T-helper 2 cell treated with Interferon-gamma antibody and Interleukin-4, amounts not matched to agents 5 μg/mL and 100 μg/mL, for 36 hours (primary cell): ENCODE results near the gene TMC8.
"Not testable (repeated sequence)": the region's sequence is repeated elsewhere in the genome, so short reads cannot be mapped to it uniquely, and the experiment has no call there.

Experiments used
- DNase-seq: peaks from one replicate; pipeline ENCODE4 v3.0.0; 2021; ENCODE audit warnings: low spot score
- H3K27ac Mint-ChIP-seq: one replicate; pipeline ENCODE4 v1.8.0; 2021; ENCODE audit warnings: mild to moderate bottlenecking, mixed read lengths
- H3K27me3 Mint-ChIP-seq: one replicate; pipeline ENCODE4 v1.8.0; 2021; ENCODE audit warnings: low read depth, mixed read lengths
- H3K36me3 Mint-ChIP-seq: one replicate; pipeline ENCODE4 v1.8.0; 2021; ENCODE audit warnings: low read depth, mixed read lengths
- H3K4me1 Mint-ChIP-seq: one replicate; pipeline ENCODE4 v1.8.0; 2021; ENCODE audit warnings: low read depth, mixed read lengths
- H3K4me3 Mint-ChIP-seq: one replicate; pipeline ENCODE4 v1.8.0; 2022; ENCODE audit warnings: mild to moderate bottlenecking, moderate library complexity, mixed read lengths
- H3K9me3 Mint-ChIP-seq: one replicate; pipeline ENCODE4 v1.8.0; 2021; ENCODE audit warnings: mixed read lengths

TMC8 gene

DNA sequence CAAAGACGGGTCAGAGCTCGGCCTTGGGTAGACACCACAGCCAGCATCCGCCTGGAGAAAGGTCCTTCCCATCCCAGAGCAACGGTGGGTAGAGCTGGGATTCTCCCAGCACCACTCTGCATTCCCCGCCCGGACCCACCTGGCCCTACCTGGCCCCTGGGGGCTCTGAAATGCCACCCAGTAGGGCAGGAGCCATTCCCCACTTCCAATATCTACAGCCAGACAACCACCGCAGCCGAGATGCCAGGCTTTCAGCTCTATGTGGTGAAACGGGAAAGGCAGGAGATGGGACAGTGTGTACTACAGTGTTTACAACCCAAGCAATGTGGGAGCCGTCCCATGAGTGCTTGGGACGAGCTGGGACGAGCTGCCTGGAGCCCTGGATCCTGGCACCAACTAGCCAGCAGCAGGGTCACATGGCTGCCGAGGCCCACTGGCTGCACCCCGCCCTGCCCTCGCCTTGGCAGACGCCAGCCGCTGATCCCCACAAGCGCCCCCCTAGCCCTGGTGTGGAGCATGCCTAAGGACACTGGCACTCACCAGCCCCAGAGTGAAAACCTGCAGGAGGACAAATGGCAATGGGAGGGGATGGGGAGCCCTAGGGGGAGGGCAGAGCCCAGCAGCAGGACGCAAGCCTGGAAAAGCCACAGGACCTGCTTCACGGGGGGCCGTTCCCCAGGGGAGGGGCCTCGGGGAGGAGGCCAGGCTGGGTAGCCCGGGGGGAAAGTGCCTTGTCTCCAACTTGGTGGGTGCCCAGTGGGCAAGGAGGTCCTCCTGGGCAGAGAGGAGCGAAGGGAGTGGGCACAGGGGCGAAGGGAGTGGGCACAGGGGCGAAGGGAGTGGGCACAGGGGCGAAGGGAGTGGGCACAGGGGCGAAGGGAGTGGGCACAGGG lies 15.5 kb upstream of the TMC8 start:
- H3K27ac Mint-ChIP-seq, result no peak overlapping the region
- peaks cover 26% of the 10 kb centered on the region for H3K4me1 Mint-ChIP-seq
- no peak overlapping the region for H3K4me3 Mint-ChIP-seq
- DNase-seq, result no peak
- no peaks in the 10 kb centered on the region for H3K27me3 Mint-ChIP-seq
- peaks cover 55% of the 10 kb centered on the region for H3K36me3 Mint-ChIP-seq
- no peaks in the 10 kb centered on the region for H3K9me3 Mint-ChIP-seq

DNA sequence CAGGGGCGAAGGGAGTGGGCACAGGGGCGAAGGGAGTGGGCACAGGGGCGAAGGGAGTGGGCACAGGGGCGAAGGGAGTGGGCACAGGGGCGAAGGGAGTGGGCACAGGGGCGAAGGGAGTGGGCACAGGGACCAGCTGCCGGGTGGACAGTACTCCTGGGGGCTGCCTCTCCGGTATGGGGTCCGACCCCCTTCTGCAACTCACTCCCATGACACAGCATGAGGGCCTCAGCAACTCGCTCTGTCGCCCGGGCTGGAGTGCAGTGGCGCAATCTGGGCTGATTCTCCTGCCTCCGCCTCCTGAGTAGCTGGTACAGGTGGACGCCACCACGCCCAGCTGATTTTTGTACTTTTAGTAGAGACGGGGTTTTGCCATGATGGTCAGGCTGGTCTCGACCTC lies 14.8 kb upstream of the TMC8 start:
- H3K9me3 Mint-ChIP-seq, DNase-seq, H3K27ac Mint-ChIP-seq, H3K27me3 Mint-ChIP-seq, H3K4me3 Mint-ChIP-seq: not testable (repeated sequence)
- Mint-ChIP-seq H3K36me3 (peaks cover 54% of the 10 kb centered on the region), H3K4me1 (peaks cover 31% of the 10 kb centered on the region)

DNA sequence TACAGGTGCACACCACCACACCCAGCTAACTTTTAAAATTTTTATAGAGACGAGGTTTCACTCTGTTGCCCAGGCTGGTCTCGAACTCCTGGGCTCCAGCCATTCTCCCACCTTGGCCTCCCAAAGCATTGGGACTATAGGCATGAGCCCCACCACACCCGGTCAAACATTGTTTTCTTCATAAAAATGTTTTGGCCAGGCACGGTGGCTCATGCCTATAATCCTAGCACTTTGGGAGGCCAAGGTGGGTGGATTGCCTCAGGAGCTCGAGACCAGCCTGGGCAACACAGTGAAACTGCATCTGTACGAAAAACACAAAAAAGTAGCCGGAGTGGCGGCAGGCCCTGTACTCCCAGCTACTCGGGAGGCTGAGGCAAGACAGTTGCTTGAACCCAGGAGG lies 14.2 kb upstream of the TMC8 start:
- Mint-ChIP-seq H3K4me3 (no peak overlapping the region), H3K4me1 (peaks cover 37% of the 10 kb centered on the region), H3K9me3 (no peaks in the 10 kb centered on the region), H3K27me3 (no peaks in the 10 kb centered on the region), H3K27ac (no peak overlapping the region), H3K36me3 (peaks cover 54% of the 10 kb centered on the region)
- no peak for DNase-seq

DNA sequence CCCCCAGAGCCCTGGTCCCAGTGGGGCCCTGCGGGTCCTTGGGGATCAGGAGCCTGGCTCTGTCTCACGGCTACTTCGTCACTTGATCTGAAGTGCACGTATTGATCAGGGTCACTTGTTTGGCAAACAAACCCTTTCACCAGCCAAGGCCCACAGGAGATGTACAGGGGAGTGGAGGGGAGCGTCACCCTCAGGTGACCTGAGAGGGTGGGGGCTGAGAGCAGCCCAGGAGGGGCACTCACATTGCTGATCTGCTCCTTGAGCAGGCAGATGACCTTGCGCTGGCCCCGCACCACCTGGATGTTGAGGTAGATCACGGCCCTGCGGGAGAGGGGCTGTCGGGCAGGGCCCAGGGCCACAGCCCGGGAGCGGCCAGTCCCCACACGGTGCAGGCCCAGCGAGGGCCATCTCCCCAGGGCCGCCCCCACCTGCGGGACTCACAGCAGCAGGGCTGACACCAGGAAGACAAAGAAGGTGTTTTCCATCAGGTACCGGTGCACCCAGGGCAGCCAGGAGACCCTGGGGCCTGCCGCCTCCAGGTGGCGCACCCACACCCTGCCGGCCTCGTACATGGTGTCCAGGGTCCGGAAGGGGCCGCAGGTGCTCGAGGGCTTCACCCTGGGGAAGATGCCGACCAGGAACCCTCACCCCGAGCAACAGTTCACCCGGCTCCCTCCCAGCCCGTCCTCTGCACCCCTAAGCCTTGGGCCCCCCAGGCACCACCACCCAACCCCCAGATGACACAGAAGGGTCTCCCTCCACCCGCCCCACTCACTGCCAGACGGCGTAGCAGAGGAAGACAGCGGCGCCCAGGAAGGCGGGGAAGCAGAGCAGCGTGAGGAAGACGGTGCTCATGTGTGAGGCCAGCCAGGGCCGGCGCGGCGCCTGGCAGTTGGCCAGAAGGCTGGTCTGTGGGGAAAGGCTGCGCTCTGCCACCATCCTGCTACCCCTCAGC lies 13.3 kb upstream of the TMC8 start:
- Mint-ChIP-seq H3K4me1 (peaks cover 46% of the 10 kb centered on the region), H3K27me3 (no peaks in the 10 kb centered on the region), H3K4me3 (no peak overlapping the region), H3K36me3 (peaks cover 61% of the 10 kb centered on the region), H3K27ac (peak overlapping the region; percentile 10), H3K9me3 (no peaks in the 10 kb centered on the region)
- DNase-seq, result no peak

DNA sequence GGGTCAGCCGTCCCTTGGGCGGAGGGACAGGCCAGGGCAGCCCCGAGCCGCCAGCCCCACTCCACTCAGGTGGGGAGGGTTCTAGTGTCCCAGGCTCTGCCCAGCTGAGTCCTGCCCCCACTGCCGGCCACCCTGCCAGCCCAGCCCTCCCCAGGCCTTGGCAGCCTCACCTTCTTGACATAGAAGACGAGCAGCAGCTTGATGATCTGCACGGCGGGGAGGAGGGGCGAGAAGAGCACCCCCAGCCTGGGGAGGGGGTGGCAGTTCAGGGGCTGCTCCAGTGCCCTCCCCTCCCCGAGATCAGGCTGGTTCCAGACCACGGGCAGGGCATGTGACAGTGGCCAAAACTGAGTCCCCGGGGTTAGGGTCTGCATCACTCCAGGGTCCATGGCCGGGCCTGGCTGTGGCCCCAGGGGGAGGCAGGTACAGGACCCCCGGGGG lies 11.8 kb upstream of the TMC8 start:
- H3K36me3 Mint-ChIP-seq, result peaks cover 61% of the 10 kb centered on the region
- H3K4me1 Mint-ChIP-seq, result peaks cover 49% of the 10 kb centered on the region

DNA sequence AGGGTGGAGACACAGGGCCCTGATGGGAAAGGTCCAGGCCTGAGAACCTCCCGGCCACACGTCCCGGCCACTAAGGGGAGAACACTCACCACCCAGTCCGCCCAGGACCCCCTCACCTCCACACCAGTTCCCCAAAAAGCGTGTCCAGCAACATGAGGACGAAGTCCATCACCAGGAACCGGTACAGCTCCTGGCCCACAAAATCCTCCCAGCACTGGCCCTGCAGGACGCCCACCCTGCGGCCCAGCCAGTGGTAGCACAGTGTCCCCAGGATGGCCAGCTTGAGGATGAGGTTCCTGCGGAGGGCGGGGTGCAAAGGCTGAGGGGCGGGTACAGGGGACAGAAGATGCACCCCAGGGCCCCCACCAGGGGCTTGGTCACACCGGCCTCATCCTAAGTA lies 10.0 kb upstream of the TMC8 start:
- no peaks in the 10 kb centered on the region for H3K9me3 Mint-ChIP-seq
- peaks cover 44% of the 10 kb centered on the region for H3K4me1 Mint-ChIP-seq
- H3K4me3 Mint-ChIP-seq, result peak overlapping the region; percentile 90
- peaks cover 61% of the 10 kb centered on the region for H3K36me3 Mint-ChIP-seq
- H3K27ac Mint-ChIP-seq, result peak overlapping the region; percentile 92
- DNase-seq, result no peak
- no peaks in the 10 kb centered on the region for H3K27me3 Mint-ChIP-seq

More for the DNA sequence above, 11.8 kb upstream of the TMC8 start:
- no peaks in the 10 kb centered on the region for H3K27me3 Mint-ChIP-seq
- H3K4me3 Mint-ChIP-seq, result no peak overlapping the region
- no peak overlapping the region for H3K27ac Mint-ChIP-seq
- DNase-seq, result no peak
- H3K9me3 Mint-ChIP-seq, result no peaks in the 10 kb centered on the region

DNA sequence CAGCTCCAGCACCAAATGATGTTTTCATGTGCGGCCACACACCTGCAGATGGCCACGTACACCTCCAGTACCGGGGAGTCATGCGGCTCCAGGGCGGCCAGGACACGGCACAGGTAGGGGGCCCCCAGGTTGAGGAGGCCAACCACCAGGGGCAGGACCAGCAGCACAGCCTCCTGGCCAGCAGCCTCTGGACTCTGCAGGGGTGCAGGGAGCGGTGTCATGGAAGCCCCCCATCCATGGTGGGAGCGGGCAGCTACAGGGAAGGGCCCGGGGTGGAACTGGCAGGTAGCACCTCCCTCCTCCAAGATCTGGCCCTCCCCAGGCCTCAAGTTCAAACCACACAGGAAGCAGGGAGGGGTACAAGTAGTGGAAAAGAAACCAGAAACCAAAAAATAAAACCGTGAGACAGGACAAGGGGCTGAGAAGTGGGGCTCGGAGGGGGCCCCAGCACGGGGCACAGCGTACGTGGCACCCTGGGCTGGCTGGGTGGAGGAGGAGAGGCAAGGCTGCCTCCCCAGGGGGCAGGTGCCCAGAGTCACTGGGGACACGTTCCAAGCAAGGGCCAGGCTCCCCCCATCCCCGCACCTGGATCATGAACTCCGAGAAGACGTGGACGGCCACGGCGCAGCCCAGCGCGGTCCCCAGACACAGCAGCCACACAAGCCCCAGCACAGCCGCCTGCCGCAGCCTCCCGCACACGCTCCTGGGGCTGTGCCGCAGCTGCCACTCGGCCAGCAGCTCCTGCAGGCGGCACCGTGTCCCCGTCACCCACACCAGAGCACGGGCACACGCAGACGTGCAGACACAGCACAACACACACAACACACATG lies 9.4 kb upstream of the TMC8 start:
- no peaks in the 10 kb centered on the region for H3K27me3 Mint-ChIP-seq
- peak overlapping the region; percentile 92 for H3K27ac Mint-ChIP-seq
- H3K9me3 Mint-ChIP-seq, result no peaks in the 10 kb centered on the region
- H3K36me3 Mint-ChIP-seq, result peaks cover 62% of the 10 kb centered on the region
- peak overlapping the region; percentile 90 for H3K4me3 Mint-ChIP-seq
- H3K4me1 Mint-ChIP-seq, result peaks cover 44% of the 10 kb centered on the region
- peak; percentile 60 for DNase-seq

DNA sequence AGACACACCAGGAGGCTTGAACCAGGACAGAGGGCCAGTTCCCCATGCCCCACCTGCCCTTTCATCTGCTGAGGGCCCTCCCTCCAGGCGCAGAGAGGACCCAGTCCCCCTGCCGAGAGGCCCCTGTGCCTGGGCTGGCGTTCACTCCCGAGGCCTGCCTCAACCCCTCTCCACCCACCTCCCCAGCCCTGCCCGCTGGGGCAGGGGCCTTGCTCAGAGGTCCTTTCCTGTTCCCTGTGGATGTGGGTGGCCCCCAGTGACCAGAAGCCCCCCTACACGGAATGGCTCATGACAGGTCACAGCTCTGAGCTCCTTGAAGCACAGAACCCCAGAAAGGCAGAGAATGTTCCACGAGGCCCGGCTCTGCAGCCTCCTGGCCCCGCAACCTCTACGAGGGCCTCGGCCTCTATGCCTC lies 8.8 kb upstream of the TMC8 start:
- Mint-ChIP-seq H3K36me3 (peaks cover 65% of the 10 kb centered on the region), H3K9me3 (no peaks in the 10 kb centered on the region), H3K4me1 (peaks cover 46% of the 10 kb centered on the region), H3K27me3 (no peaks in the 10 kb centered on the region), H3K4me3 (peak overlapping the region; percentile 90), H3K27ac (peak overlapping the region; percentile 92)
- no peak for DNase-seq

DNA sequence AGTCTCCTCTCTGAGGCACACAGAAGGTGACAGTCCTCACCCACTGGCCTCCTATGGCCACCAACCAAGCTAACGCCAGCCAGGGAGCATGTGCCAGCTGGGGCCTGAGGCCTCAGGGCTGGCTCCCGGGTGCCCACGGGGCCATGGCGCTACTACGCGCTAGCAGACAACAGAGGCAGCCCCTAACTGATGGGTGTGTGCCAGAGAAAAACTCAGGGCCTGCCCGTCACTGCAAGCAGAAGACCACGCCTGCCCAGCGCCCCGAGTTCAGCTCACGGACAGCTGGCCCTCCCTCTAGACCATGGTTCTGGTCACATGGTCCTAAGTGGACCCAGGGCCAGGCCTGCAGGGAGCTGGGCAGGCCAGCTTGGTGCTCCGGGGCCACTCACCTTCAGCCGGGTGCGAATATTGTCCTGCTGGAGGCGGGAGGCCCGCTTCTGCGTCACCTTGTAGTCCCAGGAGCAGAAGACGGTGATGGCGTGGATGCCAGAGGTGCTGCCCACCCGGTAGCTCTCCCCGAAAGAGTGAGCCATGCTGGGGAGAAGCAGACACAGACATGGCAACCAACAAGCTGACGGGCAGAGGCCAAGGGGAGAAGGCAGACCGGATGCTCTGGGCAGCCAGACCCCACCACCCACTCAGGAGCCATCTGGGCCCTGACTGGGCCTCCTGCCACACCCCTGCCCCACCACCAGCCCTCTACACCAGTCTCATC lies 8.2 kb upstream of the TMC8 start:
- H3K4me3 Mint-ChIP-seq, result peak overlapping the region; percentile 90
- no peaks in the 10 kb centered on the region for H3K27me3 Mint-ChIP-seq
- peaks cover 48% of the 10 kb centered on the region for H3K4me1 Mint-ChIP-seq
- peak overlapping the region; percentile 92 for H3K27ac Mint-ChIP-seq
- no peaks in the 10 kb centered on the region for H3K9me3 Mint-ChIP-seq
- H3K36me3 Mint-ChIP-seq, result peaks cover 66% of the 10 kb centered on the region
- DNase-seq, result no peak

DNA sequence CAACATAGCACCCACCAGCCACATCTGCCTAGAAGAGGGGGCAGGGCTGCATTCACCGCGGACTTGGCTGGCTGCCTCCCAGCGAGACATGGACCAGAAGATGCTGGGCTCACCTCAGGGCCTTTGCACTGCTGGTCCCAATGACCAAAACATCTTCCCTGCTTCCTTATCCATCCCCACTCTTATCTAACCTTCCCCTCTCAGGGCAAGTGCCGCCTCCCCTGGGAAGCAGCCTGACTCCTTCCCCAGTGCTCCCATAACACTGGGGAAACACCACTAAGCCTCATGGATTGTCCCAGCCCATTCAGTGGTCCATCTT lies 7.7 kb upstream of the TMC8 start:
- H3K27ac Mint-ChIP-seq, result peak overlapping the region; percentile 81
- H3K4me1 Mint-ChIP-seq, result peaks cover 48% of the 10 kb centered on the region
- H3K27me3 Mint-ChIP-seq, result no peaks in the 10 kb centered on the region
- peaks cover 70% of the 10 kb centered on the region for H3K36me3 Mint-ChIP-seq
- DNase-seq, result no peak
- H3K9me3 Mint-ChIP-seq, result no peaks in the 10 kb centered on the region
- peak overlapping the region; percentile 90 for H3K4me3 Mint-ChIP-seq

DNA sequence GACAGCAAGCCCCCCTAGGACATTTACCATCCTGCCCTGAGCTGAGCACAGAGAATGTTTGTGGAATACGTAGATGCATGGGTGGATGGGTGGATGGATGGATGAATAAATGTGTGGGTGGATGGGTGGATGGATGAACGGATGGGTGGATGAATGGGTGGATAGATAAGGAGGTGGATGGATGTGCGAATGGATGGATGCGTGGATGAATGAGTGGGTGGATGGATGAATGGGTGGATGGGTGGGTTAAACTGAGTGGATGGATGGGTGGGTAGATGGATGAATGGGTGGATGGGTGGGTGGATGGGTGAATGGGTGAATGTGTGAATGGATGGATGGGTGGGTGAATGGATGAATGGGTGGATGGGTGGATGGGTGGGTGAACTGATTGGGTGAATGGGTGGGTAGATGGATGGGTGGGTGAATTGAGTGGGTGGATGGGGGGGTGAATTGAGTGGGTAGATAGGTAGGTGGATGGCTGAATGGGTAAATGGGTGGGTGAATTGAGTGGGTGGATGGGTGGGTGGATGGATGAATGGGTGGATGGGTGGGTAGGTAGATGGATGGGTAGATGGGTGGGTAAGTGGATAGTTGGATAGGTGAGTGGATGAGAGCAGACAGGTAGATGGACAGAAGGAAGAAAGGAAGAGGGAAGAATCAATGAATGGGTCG lies 7.2 kb upstream of the TMC8 start:
- DNase-seq, result no peak
- peak overlapping the region; percentile 81 for H3K27ac Mint-ChIP-seq
- H3K4me3 Mint-ChIP-seq, result peak overlapping the region; percentile 90
- H3K9me3 Mint-ChIP-seq, result no peaks in the 10 kb centered on the region
- peaks cover 46% of the 10 kb centered on the region for H3K4me1 Mint-ChIP-seq
- no peaks in the 10 kb centered on the region for H3K27me3 Mint-ChIP-seq
- H3K36me3 Mint-ChIP-seq, result peaks cover 68% of the 10 kb centered on the region

DNA sequence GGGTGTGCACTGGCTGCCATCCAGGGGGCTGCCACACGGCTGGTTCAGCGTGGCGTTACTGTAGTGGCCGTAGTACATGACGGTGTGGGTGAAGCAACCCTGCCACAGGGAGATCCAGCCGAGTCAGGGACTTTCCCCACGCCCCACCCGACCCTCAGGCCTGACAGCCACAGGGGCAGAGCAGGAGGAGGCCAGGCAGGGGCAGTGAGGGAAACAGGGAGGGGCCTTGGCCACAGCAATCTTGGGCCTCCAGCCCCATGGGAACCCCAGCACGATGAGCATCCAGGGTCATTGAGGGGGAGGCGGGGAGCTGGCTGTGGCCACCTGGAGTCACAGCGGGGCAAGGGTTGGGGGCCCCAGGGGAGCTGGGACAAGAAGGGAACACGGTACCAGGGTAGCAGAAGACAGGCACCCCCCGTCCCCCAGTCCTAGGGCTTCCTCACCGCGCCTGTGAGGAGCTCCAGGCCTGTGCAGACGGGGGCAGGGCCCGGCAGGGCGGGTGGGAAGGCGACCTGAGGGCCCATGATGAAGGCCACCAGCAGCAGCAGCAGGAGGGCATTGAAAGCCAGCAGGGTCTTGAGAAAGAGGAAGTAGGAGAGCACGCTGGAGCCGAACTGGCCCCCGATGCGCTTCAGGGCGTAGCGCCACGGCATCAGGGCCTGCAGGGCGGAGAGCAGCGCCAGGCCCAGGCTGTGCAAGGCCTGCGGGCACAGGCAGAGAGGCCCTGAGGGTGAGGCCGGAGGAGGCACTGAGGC lies 6.3 kb upstream of the TMC8 start:
- Mint-ChIP-seq H3K4me3 (peak overlapping the region; percentile 90), H3K27ac (peak overlapping the region; percentile 42), H3K27me3 (no peaks in the 10 kb centered on the region), H3K4me1 (peaks cover 50% of the 10 kb centered on the region), H3K36me3 (peaks cover 67% of the 10 kb centered on the region), H3K9me3 (no peaks in the 10 kb centered on the region)
- DNase-seq, result no peak
